Astrocyte of the cerebellum (primary cell): ENCODE measurements around the gene JOSD1.

ENCODE experiments used
- DNase-seq: peaks from one replicate; pipeline ENCODE4 v3.0.0-alpha.2; 2011; ENCODE audit warnings: low read depth
- H3K4me3 ChIP-seq: 2 replicates; pipeline ENCODE4 v1.5.1; 2011; ENCODE audit warnings: mild to moderate bottlenecking, low read depth, low read length, moderate library complexity
- CTCF ChIP-seq: IDR thresholded peaks from 2 replicates; pipeline ENCODE4 v1.5.1; 2012; ENCODE audit warnings: low read length, low read depth, moderate library complexity, mild to moderate bottlenecking; ENCODE audit errors: missing control alignments
- in situ Hi-C: cut with HindIII; loops from 2 replicates; pipeline ENCODE4 v1.10.0; 2017; ENCODE audit warnings: low sequenced_read_pairs

JOSD1 gene

GRCh38 chr22:38684895-38685294 is 15.8 kb downstream of the JOSD1 start:
- TF ChIP-seq CTCF, result no peak
- no peak for DNase-seq
- in situ Hi-C loops, result no loop called here
- H3K4me3 ChIP-seq, result no peak overlapping the region

- peak; percentile 66 for TF ChIP-seq CTCF
- in situ Hi-C loops, result no loop called here
- H3K4me3 ChIP-seq, result peak within 1 kb of the TSS; percentile 79
- DNase-seq, result peak; percentile 64
Measured at GRCh38 chr22:38681582-38682335, 19.0 kb downstream of the JOSD1 start, which contains the start of gene TOMM22. TSS of gene TOMM22 (plus strand) at chr22:38681957. CDS start at chr22:38681979, 22 bp downstream.

GRCh38 chr22:38675833-38676232 is 24.9 kb downstream of the JOSD1 start:
- TF ChIP-seq CTCF, result no peak
- H3K4me3 ChIP-seq, result no peak overlapping the region
- in situ Hi-C loops, result no loop called here
- DNase-seq, result no peak

GRCh38 chr22:38674888-38675287 is 25.9 kb downstream of the JOSD1 start:
- TF ChIP-seq CTCF, result no peak
- in situ Hi-C loops, result no loop called here
- H3K4me3 ChIP-seq, result no peak overlapping the region
- DNase-seq, result no peak

GRCh38 chr22:38657045-38657909 is 43.5 kb downstream of the JOSD1 start:
- no peak for DNase-seq
- no peak for TF ChIP-seq CTCF
- H3K4me3 ChIP-seq, result peak overlapping the region; percentile 73
- in situ Hi-C loops, result no loop called here

GRCh38 chr22:38656256-38657044 is 44.3 kb downstream of the JOSD1 start, which contains the start of the genes CBY1 and FAM227A:
TSS of gene CBY1 (plus strand) at chr22:38656638. CDS start at chr22:38668055, 11,417 bp downstream.
TSS of gene FAM227A (minus strand) at chr22:38656392. CDS start at chr22:38650168, 6,224 bp downstream.
- no peak for TF ChIP-seq CTCF
- peak; percentile 79 for DNase-seq
- in situ Hi-C loops, result no loop called here
- peak within 1 kb of the TSS; percentile 73 for H3K4me3 ChIP-seq
